Uterus (tissue), 4 donors: Measurements from ENCODE around the gene FOXD3. TPM values are rescaled to one million over a fixed set of nuclear protein-coding genes. Genes with fewer than 3 reads are reported as not detected.
A peak's percentile ranks its signal among the peaks of the same experiment; 100 is the strongest.

Experiments
- DNase-seq, 2 donors: peaks; one replicate each; pipeline ENCODE4 v3.0.0-alpha.2; 2019 to 2020
- H3K27ac ChIP-seq, 2 donors: fragments of 200-600 bp; sonication (generic); 1 replicate in 1 of 2; 2 replicates in 1 of 2; pipeline ENCODE4 v1.5.1; 2016 to 2018
- H3K27me3 ChIP-seq, 2 donors: fragments of 200-600 bp; sonication (generic); one replicate each; pipeline ENCODE4 v1.5.1; 2018 to 2019; ENCODE audit warnings: control low read depth in 1 of 2
- H3K36me3 ChIP-seq, 2 donors: fragments of 200-600 bp; sonication (generic); one replicate each; pipeline ENCODE4 v1.5.1; 2019; ENCODE audit warnings: control low read depth in 1 of 2
- H3K4me1 ChIP-seq, 2 donors: fragments of 200-600 bp; sonication (generic); one replicate each; pipeline ENCODE4 v1.5.1; 2018 to 2019; ENCODE audit warnings: control low read depth in 1 of 2
- H3K4me3 ChIP-seq, 2 donors: fragments of 200-600 bp; sonication (generic); 1 replicate in 1 of 2; 2 replicates in 1 of 2; pipeline ENCODE4 v1.5.1; 2018 to 2019; ENCODE audit warnings: mild to moderate bottlenecking in 1 of 2
- H3K9me3 ChIP-seq, 2 donors: fragments of 200-600 bp; sonication (generic); one replicate each; pipeline ENCODE4 v1.5.1; 2019; ENCODE audit warnings: control low read depth in 1 of 2
- CTCF ChIP-seq, 4 experiments: fragments of 200-600 bp in 2 of 4; fragments of 450-650 bp in 2 of 4; sonication (generic) in 2 of 4; IDR thresholded peaks; one replicate each; pipeline ENCODE4 v1.5.1; 2016 to 2019; ENCODE audit warnings: antibody characterized with exemption in 4 of 4, mild to moderate bottlenecking in 2 of 4, moderate library complexity in 1 of 4
- POLR2A ChIP-seq, 2 donors: fragments of 450-650 bp; IDR thresholded peaks; one replicate each; pipeline ENCODE4 v1.6.1; 2016; ENCODE audit warnings: antibody characterized with exemption in 2 of 2, mild to moderate bottlenecking in 1 of 2, moderate library complexity in 1 of 2
- intact Hi-C: fragments of 100-400 bp; cut with DNase I; formaldehyde crosslinking; loops from one replicate; pipeline ENCODE4 v1.15.1; 2023; ENCODE audit warnings: low total_unique reads
- total RNA-seq, 4 donors: library from RNA; depleted of rRNA in 3 of 4; stranded (reverse); fragments of >200 nt in 3 of 4; gene quantifications; one replicate each; pipeline versions ENCODE4 v1.1.0 to v1.2.4, GENCODE V29; 2014 to 2023
- donor health status: DM: yes; HTN: yes; CAD: no.

FOXD3 gene
- 1 to 10 TPM in 1 of 4 donors, under 1 TPM in 1, not detected in 2; 0.34 to 1.4 TPM for total RNA-seq

- TF ChIP-seq POLR2A (IDR thresholded peaks at IDR 0.05) (no peak), CTCF (IDR thresholded peaks at IDR 0.05) (no peak)
- Histone ChIP-seq H3K9me3 (no peaks in the 10 kb centered on the region), H3K27me3 (peaks cover 57 to 83% of the 10 kb centered on the region in 2 donors), H3K36me3 (no peaks in the 10 kb centered on the region), H3K27ac (no peak within 1 kb of the TSS), H3K4me1 (peaks cover 0 to 23% of the 10 kb centered on the region in 2 donors), H3K4me3 (peak within 1 kb of the TSS; percentile 19 to 37)
- DNase-seq: peak; percentile 26 to 33
- intact Hi-C loops: no loop called here
Observed at GRCh38 chr1:63322114-63322943, at the start of gene FOXD3. FOXD3 (plus strand) TSS chr1:63322567; CDS start chr1:63323059, 492 bp downstream.

GRCh38 chr1:63272811-63273210, 49.6 kb upstream of the FOXD3 start:
- H3K27me3 ChIP-seq: peaks cover 0 to 6% of the 10 kb centered on the region in 2 donors
- intact Hi-C loops: no loop called here
- TF ChIP-seq POLR2A (IDR thresholded peaks at IDR 0.05) (no peak), CTCF (IDR thresholded peaks at IDR 0.05) (no peak)
- no peak overlapping the region for H3K4me3 ChIP-seq
- no peaks in the 10 kb centered on the region for H3K36me3 ChIP-seq
- no peaks in the 10 kb centered on the region for H3K9me3 ChIP-seq
- no peak overlapping the region for H3K27ac ChIP-seq
- no peak for DNase-seq
- H3K4me1 ChIP-seq: no peaks in the 10 kb centered on the region

- intact Hi-C loops: no loop called here
- H3K4me1 ChIP-seq: no peaks in the 10 kb centered on the region
- no peak overlapping the region for H3K27ac ChIP-seq
Observed at GRCh38 chr1:63274371-63274770, 48.0 kb upstream of the FOXD3 start.

GRCh38 chr1:63274979-63275378, 47.4 kb upstream of the FOXD3 start:
- DNase-seq: no peak

More at GRCh38 chr1:63274371-63274770, 48.0 kb upstream of the FOXD3 start:
- Histone ChIP-seq H3K36me3 (no peaks in the 10 kb centered on the region), H3K4me3 (no peak overlapping the region), H3K9me3 (no peaks in the 10 kb centered on the region), H3K27me3 (peaks cover 0 to 6% of the 10 kb centered on the region in 2 donors)
- TF ChIP-seq POLR2A (IDR thresholded peaks at IDR 0.05) (no peak), CTCF (IDR thresholded peaks at IDR 0.05) (no peak)
- DNase-seq: no peak

More at GRCh38 chr1:63274979-63275378, 47.4 kb upstream of the FOXD3 start:
- TF ChIP-seq CTCF (IDR thresholded peaks at IDR 0.05) (no peak), POLR2A (IDR thresholded peaks at IDR 0.05) (no peak)
- Histone ChIP-seq H3K27me3 (peaks cover 0 to 6% of the 10 kb centered on the region in 2 donors), H3K27ac (no peak overlapping the region), H3K36me3 (no peaks in the 10 kb centered on the region), H3K4me3 (no peak overlapping the region), H3K4me1 (no peaks in the 10 kb centered on the region), H3K9me3 (no peaks in the 10 kb centered on the region)
- intact Hi-C loops: no loop called here
